Activated CD4-positive, alpha-beta T cell treated with anti-CD3 and anti-CD28 coated beads, Interleukin-2, amount 10 ng/mL, durations not matched to agents 7 days and 5 days (primary cell): ENCODE results near the gene ATF4. TPM values are rescaled to one million over a fixed set of nuclear protein-coding genes. Genes with fewer than 3 reads are reported as not detected.

ENCODE experiments used
- CTCF ChIA-PET: fragments of 350-600 bp; sonication (Branson Sonifier 250); formaldehyde crosslinking; loops from one replicate; lab custom pipeline; 2021; ENCODE audit warnings: antibody characterized with exemption; lab: Charles Lee
- POLR2A ChIA-PET: fragments of 350-600 bp; sonication (Branson Sonifier 250); formaldehyde crosslinking; loops from one replicate; lab custom pipeline; 2021; ENCODE audit warnings: antibody characterized with exemption; lab: Charles Lee
- DNase-seq: peaks from one replicate; pipeline ENCODE4 v3.0.0-alpha.2; 2020
- H3K27ac Mint-ChIP-seq: one replicate; pipeline ENCODE4 v1.8.0; 2021; ENCODE audit warnings: mild to moderate bottlenecking, moderate library complexity, mixed read lengths
- H3K27me3 Mint-ChIP-seq: one replicate; pipeline ENCODE4 v1.8.0; 2021; ENCODE audit warnings: mixed read lengths
- H3K36me3 Mint-ChIP-seq: one replicate; pipeline ENCODE4 v1.8.0; 2021; ENCODE audit warnings: low read depth, mixed read lengths
- H3K4me1 Mint-ChIP-seq: one replicate; pipeline ENCODE4 v1.8.0; 2021; ENCODE audit warnings: mixed read lengths
- H3K4me3 Mint-ChIP-seq: one replicate; pipeline ENCODE4 v1.8.0; 2021; ENCODE audit warnings: mild to moderate bottlenecking, moderate library complexity, mixed read lengths
- H3K9me3 Mint-ChIP-seq: one replicate; pipeline ENCODE4 v1.8.0; 2021; ENCODE audit warnings: mixed read lengths
- total RNA-seq, 2 experiments: library from RNA; stranded (reverse); gene quantifications; one replicate each; pipeline ENCODE4 v1.2.3, GENCODE V29; 2021

The ATF4 gene
- total RNA-seq, 2 experiments from 2014 or later: 372 to 437 TPM

GRCh38 chr22:39480557-39480956 lies 39.8 kb upstream of the ATF4 start:
- Mint-ChIP-seq H3K9me3 (no peaks in the 10 kb centered on the region), H3K4me1 (no peaks in the 10 kb centered on the region), H3K27me3 (no peaks in the 10 kb centered on the region), H3K36me3 (no peaks in the 10 kb centered on the region), H3K27ac (peak overlapping the region; percentile 31), H3K4me3 (no peak overlapping the region)
- DNase-seq: no peak
- ChIA-PET POLR2A (no interaction called here), CTCF (interaction anchor here (1.4 to 2.4 kb wide), 2 partner anchors 10 to 48 kb away, joined by 6 to 7 read pairs; no protein-coding TSS in a partner anchor)

GRCh38 chr22:39481054-39481453 lies 39.3 kb upstream of the ATF4 start:
- no peak for DNase-seq
- H3K9me3 Mint-ChIP-seq: no peaks in the 10 kb centered on the region
- no peak overlapping the region for H3K4me3 Mint-ChIP-seq
- no peaks in the 10 kb centered on the region for H3K27me3 Mint-ChIP-seq
- CTCF ChIA-PET: no interaction called here
- H3K4me1 Mint-ChIP-seq: no peaks in the 10 kb centered on the region
- peak overlapping the region; percentile 54 for H3K27ac Mint-ChIP-seq
- H3K36me3 Mint-ChIP-seq: no peaks in the 10 kb centered on the region
- POLR2A ChIA-PET: no interaction called here

DNA sequence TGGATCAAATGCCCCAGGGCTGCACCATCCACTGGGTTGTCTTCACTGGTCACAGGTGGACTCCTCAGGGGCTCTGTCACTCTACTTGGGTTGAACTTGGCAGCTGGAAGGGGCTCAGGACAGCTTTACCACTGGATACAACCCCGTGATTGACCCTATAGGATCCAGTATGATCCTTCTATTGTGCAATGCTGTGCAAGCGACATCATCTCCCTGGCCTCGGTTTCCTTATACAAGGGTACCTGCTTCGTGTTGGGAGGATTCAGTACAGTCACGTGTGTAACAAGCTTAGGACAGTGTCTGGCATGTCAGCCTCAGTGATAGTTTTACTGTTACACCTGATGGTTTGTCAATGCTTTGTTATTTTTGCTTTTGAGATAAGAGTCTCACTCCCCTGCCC lies 38.8 kb upstream of the ATF4 start:
- CTCF ChIA-PET: interaction anchor here (2.6 kb wide), 1 partner anchor 15 kb away, joined by 10 read pairs; no protein-coding TSS in a partner anchor
- no peaks in the 10 kb centered on the region for H3K36me3 Mint-ChIP-seq
- H3K9me3 Mint-ChIP-seq: no peaks in the 10 kb centered on the region
- H3K27ac Mint-ChIP-seq: no peak overlapping the region
- no peak for DNase-seq
- no peaks in the 10 kb centered on the region for H3K4me1 Mint-ChIP-seq
- POLR2A ChIA-PET: interaction anchor here (0.6 kb wide), 1 partner anchor 68 kb away, joined by 4 read pairs; no protein-coding TSS in a partner anchor
- H3K27me3 Mint-ChIP-seq: no peaks in the 10 kb centered on the region
- no peak overlapping the region for H3K4me3 Mint-ChIP-seq

- POLR2A ChIA-PET: no interaction called here
- no peak overlapping the region for H3K27ac Mint-ChIP-seq
- no peaks in the 10 kb centered on the region for H3K27me3 Mint-ChIP-seq
- CTCF ChIA-PET: interaction anchor here (1.4 to 2.6 kb wide), 3 partner anchors 11 to 47 kb away, joined by 5 to 10 read pairs (median 7); no protein-coding TSS in a partner anchor
- H3K9me3 Mint-ChIP-seq: no peaks in the 10 kb centered on the region
- no peaks in the 10 kb centered on the region for H3K36me3 Mint-ChIP-seq
- no peak for DNase-seq
- H3K4me1 Mint-ChIP-seq: no peaks in the 10 kb centered on the region
- no peak overlapping the region for H3K4me3 Mint-ChIP-seq
Observed at GRCh38 chr22:39482768-39483167, 37.6 kb upstream of the ATF4 start.

DNA sequence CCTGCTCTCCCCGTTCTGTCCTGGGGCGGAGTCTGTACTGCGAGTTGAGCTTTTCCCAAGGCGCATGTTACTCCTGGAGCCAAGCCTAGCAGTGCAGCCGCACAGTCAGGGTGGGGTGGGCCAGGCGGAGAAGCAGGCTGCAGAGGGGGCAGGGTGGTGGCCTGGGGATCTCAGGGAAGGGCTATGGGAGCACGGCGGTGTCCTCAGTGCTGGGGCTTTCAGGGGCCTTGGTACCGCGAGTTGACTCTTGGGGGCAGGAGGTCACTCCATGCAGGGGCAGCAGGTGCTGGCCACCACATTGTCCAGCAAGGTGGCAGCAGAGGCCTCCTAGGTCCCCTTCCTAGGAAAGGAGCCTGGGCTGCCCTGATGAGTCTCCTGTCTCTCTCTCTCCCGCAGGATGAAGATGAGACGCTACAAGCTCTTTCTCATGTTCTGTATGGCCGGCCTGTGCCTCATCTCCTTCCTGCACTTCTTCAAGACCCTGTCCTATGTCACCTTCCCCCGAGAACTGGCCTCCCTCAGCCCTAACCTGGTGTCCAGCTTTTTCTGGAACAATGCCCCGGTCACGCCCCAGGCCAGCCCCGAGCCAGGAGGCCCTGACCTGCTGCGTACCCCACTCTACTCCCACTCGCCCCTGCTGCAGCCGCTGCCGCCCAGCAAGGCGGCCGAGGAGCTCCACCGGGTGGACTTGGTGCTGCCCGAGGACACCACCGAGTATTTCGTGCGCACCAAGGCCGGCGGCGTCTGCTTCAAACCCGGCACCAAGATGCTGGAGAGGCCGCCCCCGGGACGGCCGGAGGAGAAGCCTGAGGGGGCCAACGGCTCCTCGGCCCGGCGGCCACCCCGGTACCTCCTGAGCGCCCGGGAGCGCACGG lies 33.2 kb upstream of the ATF4 start:
- no peaks in the 10 kb centered on the region for H3K27me3 Mint-ChIP-seq
- peaks cover 5% of the 10 kb centered on the region for H3K36me3 Mint-ChIP-seq
- peaks cover 7% of the 10 kb centered on the region for H3K4me1 Mint-ChIP-seq
- ChIA-PET CTCF (interaction anchor here (0.6 to 1.4 kb wide), 2 partner anchors 41 to 95 kb away, joined by 3 to 5 read pairs; no protein-coding TSS in a partner anchor), POLR2A (no interaction called here)
- H3K9me3 Mint-ChIP-seq: no peaks in the 10 kb centered on the region
- no peak overlapping the region for H3K4me3 Mint-ChIP-seq
- no peak for DNase-seq
- H3K27ac Mint-ChIP-seq: no peak overlapping the region

DNA sequence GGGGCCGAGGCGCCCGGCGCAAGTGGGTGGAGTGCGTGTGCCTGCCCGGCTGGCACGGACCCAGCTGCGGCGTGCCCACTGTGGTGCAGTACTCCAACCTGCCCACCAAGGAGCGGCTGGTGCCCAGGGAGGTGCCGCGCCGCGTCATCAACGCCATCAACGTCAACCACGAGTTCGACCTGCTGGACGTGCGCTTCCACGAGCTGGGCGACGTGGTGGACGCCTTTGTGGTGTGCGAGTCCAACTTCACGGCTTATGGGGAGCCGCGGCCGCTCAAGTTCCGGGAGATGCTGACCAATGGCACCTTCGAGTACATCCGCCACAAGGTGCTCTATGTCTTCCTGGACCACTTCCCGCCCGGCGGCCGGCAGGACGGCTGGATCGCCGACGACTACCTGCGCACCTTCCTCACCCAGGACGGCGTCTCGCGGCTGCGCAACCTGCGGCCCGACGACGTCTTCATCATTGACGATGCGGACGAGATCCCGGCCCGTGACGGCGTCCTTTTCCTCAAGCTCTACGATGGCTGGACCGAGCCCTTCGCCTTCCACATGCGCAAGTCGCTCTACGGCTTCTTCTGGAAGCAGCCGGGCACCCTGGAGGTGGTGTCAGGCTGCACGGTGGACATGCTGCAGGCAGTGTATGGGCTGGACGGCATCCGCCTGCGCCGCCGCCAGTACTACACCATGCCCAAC lies 32.4 kb upstream of the ATF4 start:
- Mint-ChIP-seq H3K4me1 (peaks cover 7% of the 10 kb centered on the region), H3K27me3 (no peaks in the 10 kb centered on the region), H3K9me3 (no peaks in the 10 kb centered on the region), H3K4me3 (no peak overlapping the region), H3K36me3 (peaks cover 5% of the 10 kb centered on the region), H3K27ac (no peak overlapping the region)
- ChIA-PET POLR2A (no interaction called here), CTCF (interaction anchor here (0.6 to 1.4 kb wide), 3 partner anchors 41 to 94 kb away, joined by 3 to 5 read pairs (median 3); no protein-coding TSS in a partner anchor)
- no peak for DNase-seq

DNA sequence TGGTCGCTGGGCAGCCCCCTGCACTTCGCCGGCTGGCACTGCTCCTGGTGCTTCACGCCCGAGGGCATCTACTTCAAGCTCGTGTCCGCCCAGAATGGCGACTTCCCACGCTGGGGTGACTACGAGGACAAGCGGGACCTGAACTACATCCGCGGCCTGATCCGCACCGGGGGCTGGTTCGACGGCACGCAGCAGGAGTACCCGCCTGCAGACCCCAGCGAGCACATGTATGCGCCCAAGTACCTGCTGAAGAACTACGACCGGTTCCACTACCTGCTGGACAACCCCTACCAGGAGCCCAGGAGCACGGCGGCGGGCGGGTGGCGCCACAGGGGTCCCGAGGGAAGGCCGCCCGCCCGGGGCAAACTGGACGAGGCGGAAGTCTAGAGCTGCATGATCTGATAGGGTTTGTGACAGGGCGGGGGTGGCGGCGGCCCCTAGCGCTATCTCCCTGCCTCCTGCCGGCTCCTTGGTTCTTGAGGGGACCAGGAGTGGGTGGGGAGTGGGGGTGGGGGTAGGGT lies 31.7 kb upstream of the ATF4 start:
- no peak overlapping the region for H3K4me3 Mint-ChIP-seq
- H3K9me3 Mint-ChIP-seq: no peaks in the 10 kb centered on the region
- no peak overlapping the region for H3K27ac Mint-ChIP-seq
- H3K4me1 Mint-ChIP-seq: peaks cover 11% of the 10 kb centered on the region
- DNase-seq: no peak
- H3K36me3 Mint-ChIP-seq: peaks cover 5% of the 10 kb centered on the region
- CTCF ChIA-PET: interaction anchor here (1.0 kb wide), 1 partner anchor 40 kb away, joined by 3 read pairs; no protein-coding TSS in a partner anchor
- POLR2A ChIA-PET: no interaction called here
- no peaks in the 10 kb centered on the region for H3K27me3 Mint-ChIP-seq

GRCh38 chr22:39489094-39490068 lies 31.0 kb upstream of the ATF4 start:
- Mint-ChIP-seq H3K36me3 (peaks cover 5% of the 10 kb centered on the region), H3K9me3 (no peaks in the 10 kb centered on the region), H3K27ac (no peak overlapping the region), H3K4me1 (peaks cover 15% of the 10 kb centered on the region), H3K4me3 (no peak overlapping the region), H3K27me3 (no peaks in the 10 kb centered on the region)
- DNase-seq: no peak
- ChIA-PET POLR2A (no interaction called here), CTCF (interaction anchor here (0.5 to 13.6 kb wide), 8 partner anchors 9 to 896 kb away, joined by 3 to 216 read pairs (median 4); partner anchors contain the start of genes MIEF1 and RPS19BP1)

GRCh38 chr22:39490135-39490798 lies 30.1 kb upstream of the ATF4 start:
- Mint-ChIP-seq H3K4me3 (no peak overlapping the region), H3K36me3 (peaks cover 5% of the 10 kb centered on the region), H3K9me3 (no peaks in the 10 kb centered on the region), H3K27ac (no peak overlapping the region), H3K4me1 (peaks cover 21% of the 10 kb centered on the region), H3K27me3 (no peaks in the 10 kb centered on the region)
- ChIA-PET POLR2A (no interaction called here), CTCF (interaction anchor here (0.5 to 13.6 kb wide), 7 partner anchors 10 to 895 kb away, joined by 3 to 216 read pairs (median 4); partner anchors contain the start of genes MIEF1 and RPS19BP1)
- peak; percentile 82 for DNase-seq

DNA sequence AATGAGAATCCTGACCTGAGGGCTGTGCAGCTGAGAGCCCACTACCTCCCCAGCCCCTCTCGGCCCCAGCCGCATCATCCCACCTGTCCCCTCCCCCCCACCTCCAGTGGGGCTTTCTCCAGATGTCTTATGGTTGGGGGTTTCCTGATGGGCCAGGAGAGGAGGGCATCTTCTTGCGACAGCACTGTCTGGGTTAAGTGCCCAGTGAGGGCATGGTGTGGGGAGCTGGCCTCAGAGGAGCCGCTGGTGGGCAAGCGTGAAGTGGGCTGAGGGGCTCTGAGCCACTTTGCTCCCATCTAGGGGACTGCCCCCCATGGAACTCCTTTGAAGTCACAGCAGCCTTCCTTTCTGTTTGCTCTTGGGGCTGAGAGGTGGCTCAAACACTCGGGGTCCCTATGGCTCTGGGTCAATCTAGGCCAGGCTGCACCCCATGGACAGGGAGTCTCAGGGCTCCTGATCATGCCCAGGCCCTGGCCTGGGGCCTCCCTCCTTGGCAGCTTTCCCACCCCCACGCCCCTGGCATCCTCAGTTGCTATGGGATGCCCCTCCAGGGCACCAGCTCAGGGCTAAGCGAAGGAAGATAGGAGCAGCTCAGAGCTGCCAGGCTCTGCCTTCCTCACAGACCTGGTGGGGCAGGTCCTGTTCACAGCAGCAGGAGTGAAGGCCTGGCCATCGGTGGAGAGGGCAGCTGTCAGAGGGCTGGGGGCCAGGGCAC lies 29.2 kb upstream of the ATF4 start:
- ChIA-PET CTCF (interaction anchor here (1.0 to 13.6 kb wide), 6 partner anchors 11 to 141 kb away, joined by 3 to 216 read pairs (median 5); partner anchors contain the start of genes RPS19BP1 and SYNGR1), POLR2A (no interaction called here)
- Mint-ChIP-seq H3K27ac (no peak overlapping the region), H3K4me3 (no peak overlapping the region), H3K36me3 (peaks cover 5% of the 10 kb centered on the region), H3K9me3 (no peaks in the 10 kb centered on the region), H3K27me3 (no peaks in the 10 kb centered on the region), H3K4me1 (peaks cover 25% of the 10 kb centered on the region)
- DNase-seq: no peak

GRCh38 chr22:39491696-39492095 lies 28.7 kb upstream of the ATF4 start:
- Mint-ChIP-seq H3K4me3 (no peak overlapping the region), H3K27ac (no peak overlapping the region), H3K4me1 (peaks cover 28% of the 10 kb centered on the region), H3K36me3 (peaks cover 5% of the 10 kb centered on the region), H3K27me3 (no peaks in the 10 kb centered on the region), H3K9me3 (no peaks in the 10 kb centered on the region)
- POLR2A ChIA-PET: no interaction called here
- CTCF ChIA-PET: interaction anchor here (1.0 to 13.6 kb wide), 5 partner anchors 21 to 142 kb away, joined by 3 to 216 read pairs (median 4); partner anchors contain the start of genes RPS19BP1 and SYNGR1
- DNase-seq: no peak
